OCI-LY3 (cell line): ENCODE measurements around the gene ANP32A.

ENCODE experiments used
- CTCF ChIP-seq: fragments of 200-600, 300-600 bp; sonication (generic); IDR thresholded peaks from 2 replicates; pipeline ENCODE4 v1.5.1; 2014; ENCODE audit warnings: antibody characterized with exemption, low read length, low read depth
- EZH2phosphoT487 ChIP-seq: fragments of 200-600 bp; shearing (Covaris generic); IDR thresholded peaks from 2 replicates; pipeline ENCODE4 v1.6.1; 2018; ENCODE audit warnings: antibody characterized with exemption, mixed run types, low read depth

- TF ChIP-seq CTCF, result no peak
- no peak for TF ChIP-seq EZH2phosphoT487
These were observed 23.5 kb downstream of the ANP32A start for GRCh38 chr15:68797191-68797590.
